GM12872 (cell line): ENCODE data around the gene EIF4B.
A peak's percentile ranks its signal among the peaks of the same experiment; 100 is the strongest.

Experiments
- TF ChIP-seq, protein P1 (sequence below): IDR thresholded peaks from 3 replicates; pipeline ENCODE4 v1.5.1; 2011; ENCODE audit warnings: low read depth, mild to moderate bottlenecking, low read length, moderate library complexity; ENCODE audit not compliant: insufficient read depth

Gene EIF4B

DNA sequence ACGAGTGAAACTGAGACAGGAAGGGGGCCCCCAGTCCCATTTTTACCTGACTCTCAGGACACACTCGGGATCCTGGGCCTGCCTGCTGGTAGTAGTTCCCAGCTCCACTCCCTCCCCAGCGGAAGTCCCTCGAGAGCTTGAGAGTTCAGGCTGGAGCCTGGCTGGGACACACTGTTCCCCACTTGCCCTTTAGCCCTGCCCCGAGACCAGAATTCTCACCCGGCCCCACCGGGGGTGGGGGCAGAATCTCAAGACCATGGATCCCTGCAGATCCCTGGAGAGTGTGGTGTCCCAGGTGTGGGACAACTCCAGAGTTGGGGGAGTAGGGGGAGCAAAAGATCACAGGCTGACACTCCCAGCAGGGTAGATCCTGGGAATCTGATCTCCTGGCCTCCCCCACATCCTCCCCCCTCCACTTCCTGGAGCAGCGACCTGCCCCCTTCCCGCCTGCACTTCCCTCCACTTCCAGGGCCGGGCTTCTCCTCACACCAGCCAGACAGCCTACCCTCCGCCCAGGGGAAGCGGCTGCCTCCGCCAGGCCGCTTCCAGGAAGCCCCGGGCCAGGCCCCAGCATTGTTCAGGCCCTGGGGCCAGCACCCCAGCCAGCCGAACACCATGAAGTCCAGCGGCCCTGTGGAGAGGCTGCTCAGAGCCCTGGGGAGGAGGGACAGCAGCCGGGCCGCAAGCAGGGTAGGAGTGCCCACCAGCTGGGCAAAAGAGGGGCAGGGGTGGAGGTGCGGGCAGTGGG, 43.5 kb downstream of the EIF4B start, which contains the start of gene TNS2:
TNS2 (plus strand) TSS at position 495 of the 748 bp plus-strand sequence; CDS start at position 616, 121 bp downstream.
- TF ChIP-seq, protein P1, sequence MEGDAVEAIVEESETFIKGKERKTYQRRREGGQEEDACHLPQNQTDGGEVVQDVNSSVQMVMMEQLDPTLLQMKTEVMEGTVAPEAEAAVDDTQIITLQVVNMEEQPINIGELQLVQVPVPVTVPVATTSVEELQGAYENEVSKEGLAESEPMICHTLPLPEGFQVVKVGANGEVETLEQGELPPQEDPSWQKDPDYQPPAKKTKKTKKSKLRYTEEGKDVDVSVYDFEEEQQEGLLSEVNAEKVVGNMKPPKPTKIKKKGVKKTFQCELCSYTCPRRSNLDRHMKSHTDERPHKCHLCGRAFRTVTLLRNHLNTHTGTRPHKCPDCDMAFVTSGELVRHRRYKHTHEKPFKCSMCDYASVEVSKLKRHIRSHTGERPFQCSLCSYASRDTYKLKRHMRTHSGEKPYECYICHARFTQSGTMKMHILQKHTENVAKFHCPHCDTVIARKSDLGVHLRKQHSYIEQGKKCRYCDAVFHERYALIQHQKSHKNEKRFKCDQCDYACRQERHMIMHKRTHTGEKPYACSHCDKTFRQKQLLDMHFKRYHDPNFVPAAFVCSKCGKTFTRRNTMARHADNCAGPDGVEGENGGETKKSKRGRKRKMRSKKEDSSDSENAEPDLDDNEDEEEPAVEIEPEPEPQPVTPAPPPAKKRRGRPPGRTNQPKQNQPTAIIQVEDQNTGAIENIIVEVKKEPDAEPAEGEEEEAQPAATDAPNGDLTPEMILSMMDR, result no peak

DNA sequence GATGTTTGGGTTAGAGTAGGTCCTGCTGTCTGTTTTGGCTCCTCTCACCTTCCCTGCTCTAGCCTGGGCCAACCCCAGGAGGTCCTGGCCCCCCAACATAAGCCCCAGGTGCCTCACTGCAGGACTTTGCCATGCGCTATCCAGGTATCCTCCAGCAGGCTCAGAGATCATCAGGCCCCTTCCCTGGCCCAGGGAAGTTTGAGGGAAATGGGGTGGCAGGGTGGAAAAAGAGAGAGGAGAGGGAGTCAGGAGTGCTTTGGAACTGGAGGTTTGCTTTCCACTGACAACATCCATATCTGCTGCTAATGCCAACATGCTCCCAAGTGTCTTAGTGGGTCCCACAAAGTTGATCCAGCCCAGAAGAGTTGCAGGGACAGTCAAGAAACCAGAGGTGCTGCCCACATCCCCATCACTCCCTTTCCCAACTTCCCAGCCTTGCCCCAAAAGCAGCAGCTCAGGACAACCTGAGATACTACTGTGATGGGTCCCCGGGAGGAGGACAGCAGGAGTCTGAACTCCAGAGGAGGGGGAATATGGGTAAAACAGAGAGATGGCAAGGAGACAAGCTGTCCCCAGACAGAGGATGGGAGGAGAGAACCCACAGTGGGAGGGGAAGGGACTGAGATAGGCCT, 44.3 kb downstream of the EIF4B start:
- TF ChIP-seq, protein P1, result no peak

DNA sequence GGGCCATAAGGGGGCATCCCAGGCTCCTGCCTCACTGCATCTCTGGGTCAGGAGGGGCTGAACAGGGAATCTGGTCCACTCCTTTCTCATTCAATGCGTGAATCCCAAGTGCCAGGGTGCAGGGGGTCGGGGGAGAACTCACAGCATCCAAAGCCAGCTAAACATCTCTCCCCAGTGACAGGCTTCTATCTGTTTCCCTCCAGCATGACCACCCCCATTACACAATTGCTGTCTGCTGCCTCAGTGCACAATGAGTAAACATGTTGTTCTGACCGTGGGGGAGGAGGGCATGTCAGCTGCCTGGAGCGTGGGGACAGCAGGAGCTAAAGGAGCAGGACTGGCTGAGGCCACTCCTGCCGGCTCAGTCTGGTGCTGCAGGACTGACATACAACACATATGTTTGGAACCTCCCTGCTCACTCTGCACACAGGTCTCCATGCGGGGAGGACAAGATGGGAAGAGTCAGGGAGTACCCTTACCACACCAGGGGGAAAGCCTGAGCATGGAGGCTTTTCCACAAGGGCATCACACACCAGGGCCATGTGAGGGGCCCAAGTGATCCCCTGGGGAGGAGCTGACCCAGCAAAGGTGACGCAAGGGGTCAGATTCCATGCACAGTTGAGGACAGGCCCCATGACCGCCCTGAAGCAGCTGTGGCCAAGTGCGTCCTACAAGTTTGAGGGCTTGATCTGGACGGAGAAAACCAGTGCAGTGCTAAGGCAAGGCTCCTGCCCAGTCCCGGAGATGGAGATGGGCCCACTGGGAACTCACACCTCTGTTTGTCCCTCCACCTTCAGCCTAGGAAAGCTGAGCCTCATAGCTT, 45.0 kb downstream of the EIF4B start:
- TF ChIP-seq, protein P1, result no peak

DNA sequence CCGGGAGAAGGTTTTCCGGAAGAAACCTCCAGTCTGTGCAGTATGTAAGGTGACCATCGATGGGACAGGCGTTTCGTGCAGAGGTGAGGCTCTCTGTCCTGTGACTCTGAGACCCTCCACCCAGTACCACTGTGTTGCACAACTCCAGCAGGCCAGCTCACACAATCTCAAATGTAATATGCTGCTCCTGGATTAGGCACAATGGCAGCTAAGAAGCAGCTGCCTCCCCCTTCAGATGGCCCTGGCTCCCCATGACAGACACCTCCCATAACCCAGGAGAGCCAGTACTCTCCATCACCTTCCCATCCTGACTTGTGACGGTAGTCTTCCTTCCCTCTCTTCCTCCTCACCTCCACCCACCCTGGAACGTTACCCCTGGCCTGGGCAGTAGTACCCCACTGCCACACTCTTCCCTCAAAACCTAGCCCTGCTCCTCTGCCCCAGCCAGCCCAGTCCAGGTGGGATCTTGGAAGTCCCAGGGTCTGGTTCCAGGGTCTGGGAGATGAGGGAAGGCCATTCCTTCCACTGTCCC, 45.7 kb downstream of the EIF4B start:
- TF ChIP-seq, protein P1, result no peak

DNA sequence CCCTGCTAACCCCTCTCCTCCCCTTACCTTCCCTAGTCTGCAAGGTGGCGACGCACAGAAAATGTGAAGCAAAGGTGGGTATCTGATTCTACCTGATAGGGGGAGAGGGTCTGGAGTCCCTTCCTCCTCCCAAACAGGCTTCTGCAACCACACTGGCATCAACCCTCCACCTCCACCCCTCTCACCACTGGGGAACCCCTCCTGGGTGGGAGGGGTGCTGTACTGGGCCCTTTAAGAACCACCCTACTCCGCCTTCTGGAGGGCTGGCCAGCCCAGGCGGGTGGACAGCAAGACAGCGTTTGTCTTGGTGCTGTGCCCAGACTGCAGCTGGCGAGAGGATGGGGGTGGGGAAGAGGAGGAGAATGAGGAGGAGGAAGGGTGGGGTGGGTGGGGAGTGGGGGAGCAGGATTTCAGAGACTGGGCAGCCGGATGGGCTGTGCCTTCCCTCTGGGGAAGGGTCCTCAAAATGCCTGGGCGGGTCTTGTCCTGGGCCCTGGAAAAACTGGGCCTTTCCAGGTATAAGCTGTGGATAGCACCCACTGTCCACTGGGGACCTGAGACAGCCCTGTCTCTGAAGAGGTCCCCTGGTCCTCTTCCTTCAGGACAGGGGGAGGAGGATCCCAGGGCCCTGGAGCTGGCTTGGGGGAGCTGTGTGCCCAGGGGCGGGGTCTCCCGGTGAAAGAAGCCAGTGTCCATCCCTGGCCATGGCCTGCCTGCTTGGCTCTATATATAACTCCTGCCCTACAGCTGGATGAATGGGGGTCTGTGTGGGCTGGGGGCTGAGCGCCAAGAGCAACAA, 46.4 kb downstream of the EIF4B start:
- TF ChIP-seq, protein P1, result no peak

DNA sequence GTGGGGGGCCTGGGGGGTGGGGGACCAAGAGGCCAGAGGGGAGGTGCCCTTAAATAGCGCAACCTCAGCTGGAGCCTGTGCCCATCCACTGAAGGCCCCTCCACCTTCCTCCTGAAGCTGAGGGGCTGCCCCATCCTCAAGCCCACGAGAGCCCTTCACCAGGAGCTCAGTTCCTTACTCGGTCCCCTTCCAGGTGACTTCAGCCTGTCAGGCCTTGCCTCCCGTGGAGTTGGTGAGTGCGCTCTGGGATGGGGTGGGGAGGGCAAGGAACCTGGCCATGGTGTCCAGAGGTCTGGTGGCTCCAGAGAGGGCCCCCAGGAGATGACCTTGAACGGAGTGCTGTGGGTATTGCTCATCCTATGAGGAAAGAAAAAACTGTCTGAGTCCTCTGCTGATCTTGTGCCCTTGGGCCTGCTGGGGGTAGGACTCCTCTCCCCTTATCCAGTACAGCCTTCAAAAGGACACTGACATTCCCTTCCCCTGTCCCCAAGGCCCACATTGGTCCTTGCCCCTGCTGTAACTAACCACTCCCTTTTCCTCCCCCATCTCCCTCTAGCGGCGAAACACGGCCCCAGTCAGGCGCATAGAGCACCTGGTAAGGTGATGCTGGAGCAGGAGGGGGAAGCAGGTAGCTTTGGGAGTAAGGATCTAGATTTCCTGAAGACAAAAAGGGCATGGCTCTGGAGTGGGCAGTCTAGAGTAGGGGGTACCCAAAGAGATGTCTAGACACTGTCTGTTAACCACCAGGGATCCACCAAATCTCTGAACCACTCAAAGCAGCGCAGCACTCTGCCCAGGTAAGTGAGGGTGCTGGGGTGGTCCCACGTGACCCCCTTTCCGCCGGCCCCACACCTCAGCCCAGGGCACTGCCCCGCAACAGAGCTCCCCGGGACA, 47.2 kb downstream of the EIF4B start:
- TF ChIP-seq, protein P1, result peak; percentile 63
